Upper lobe of left lung (tissue), 6 donors: ENCODE data around the gene PRKAG2. TPM values are rescaled to one million over a fixed set of nuclear protein-coding genes. Genes with fewer than 3 reads are reported as not detected.
"Not testable (repeated sequence)": the region's sequence is repeated elsewhere in the genome, so short reads cannot be mapped to it uniquely, and the experiment has no call there.

Experiments used
- ATAC-seq, 2 donors: fragments of 200-7000 bp; cut with Tn5 transposase; one replicate each; pipeline ENCODE4 v1.9.1; 2022; ENCODE audit warnings: mild to moderate bottlenecking in 2 of 2, moderate library complexity in 2 of 2; ENCODE audit not compliant: low FRiP score in 2 of 2
- DNase-seq, 2 donors: peaks; one replicate each; pipeline ENCODE4 v3.0.0-alpha.2; 2019 to 2020
- H3K27ac ChIP-seq, 4 donors: fragments of 200-600 bp; sonication (generic); one replicate each; pipeline ENCODE4 v1.5.1; 2016 to 2019
- H3K27me3 ChIP-seq, 4 donors: fragments of 200-600 bp; sonication (generic); one replicate each; pipeline ENCODE4 v1.5.1; 2017 to 2019
- H3K36me3 ChIP-seq, 4 donors: fragments of 200-600 bp; sonication (generic); one replicate each; pipeline ENCODE4 v1.5.1; 2016 to 2019
- H3K4me1 ChIP-seq, 4 donors: fragments of 200-600 bp; sonication (generic); one replicate each; pipeline ENCODE4 v1.5.1; 2018 to 2019
- H3K4me3 ChIP-seq, 4 donors: fragments of 200-600 bp; sonication (generic); one replicate each; pipeline ENCODE4 v1.5.1; 2017 to 2019; ENCODE audit warnings: mild to moderate bottlenecking in 2 of 4, moderate library complexity in 1 of 4
- H3K9me3 ChIP-seq, 4 donors: fragments of 200-600 bp; sonication (generic); one replicate each; pipeline ENCODE4 v1.5.1; 2018 to 2019
- CTCF ChIP-seq, 6 experiments: fragments of 450-650 bp in 4 of 6; fragments of 200-600 bp in 2 of 6; sonication (generic) in 2 of 6; IDR thresholded peaks; one replicate each; pipeline ENCODE4 v1.5.1; 2016 to 2019; ENCODE audit warnings: antibody characterized with exemption in 6 of 6
- EP300 ChIP-seq, 4 donors: sonication (generic); formaldehyde crosslinking; IDR thresholded peaks; one replicate each; pipeline ENCODE4 v1.5.1; 2017; ENCODE audit warnings: antibody characterized with exemption in 4 of 4, control low read depth in 2 of 4
- POLR2A ChIP-seq, 4 donors: fragments of 450-650 bp; IDR thresholded peaks; one replicate each; pipeline ENCODE4 v1.5.1; 2016 to 2017; ENCODE audit warnings: antibody characterized with exemption in 4 of 4, mild to moderate bottlenecking in 2 of 4
- POLR2AphosphoS5 ChIP-seq, 2 donors: sonication (generic); formaldehyde crosslinking; IDR thresholded peaks; one replicate each; pipeline ENCODE4 v1.5.1; 2017; ENCODE audit warnings: antibody characterized with exemption in 2 of 2
- WGBS, 2 donors: methylation state at CpG; one replicate each; pipeline ENCODE4 v1.1.5; 2017 to 2018; 5-methylcytosine and 5-hydroxymethylcytosine counted together
- total RNA-seq, 6 donors: library from RNA; depleted of rRNA in 4 of 6; stranded (reverse); fragments of >200 nt in 4 of 6; gene quantifications; one replicate each; pipeline versions ENCODE4 v1.1.0 to v1.2.1, GENCODE V29; 2016 to 2021
- donor health status: DM: no; HTN: no; CAD: no; lungs with moderate emphysema.
- donor health status: DM: no; HTN: yes; CAD: no; lungs with severe emphysema.

Gene PRKAG2
- total RNA-seq, 6 donors from 2014 or later: 20.6 to 68.1 (median 29.6) TPM

- TF ChIP-seq POLR2AphosphoS5 (IDR thresholded peaks at IDR 0.05): peak; percentile 49 to 61
- TF ChIP-seq CTCF (IDR thresholded peaks at IDR 0.05): no peak
- TF ChIP-seq EP300 (IDR thresholded peaks at IDR 0.05): no peak
- no peak for DNase-seq
- Histone ChIP-seq H3K27ac (peak overlapping the region in 1 of 4 donors; percentile 55), H3K9me3 (no peaks in the 10 kb centered on the region), H3K4me3 (no peak overlapping the region), H3K4me1 (peaks cover 15 to 20% (median 18%) of the 10 kb centered on the region in 4 donors), H3K27me3 (no peaks in the 10 kb centered on the region), H3K36me3 (no peaks in the 10 kb centered on the region)
- no peak for ATAC-seq
- 63 to 70% methylated on average over 5 of the region's 5 CpGs for WGBS, 2 donors
Measured at GRCh38 chr7:151843181-151843580, 33.7 kb downstream of the PRKAG2 start.

GRCh38 chr7:151841395-151842051 lies 35.4 kb downstream of the PRKAG2 start:
- not testable (repeated sequence) for H3K4me3 ChIP-seq, H3K36me3 ChIP-seq, ATAC-seq, DNase-seq, H3K27ac ChIP-seq, H3K9me3 ChIP-seq, H3K27me3 ChIP-seq
- WGBS, 2 donors: 98 to 100% methylated on average over 1 of the region's 1 CpG
- peaks cover 20 to 28% (median 23%) of the 10 kb centered on the region in 4 donors for H3K4me1 ChIP-seq

- 86 to 88% methylated on average over 8 to 18 of the region's 18 CpGs for WGBS, 2 donors
- no peak for ATAC-seq
- Histone ChIP-seq H3K4me1 (peaks cover 20 to 28% (median 23%) of the 10 kb centered on the region in 4 donors), H3K27me3 (no peaks in the 10 kb centered on the region), H3K27ac (no peak overlapping the region), H3K4me3 (no peak overlapping the region), H3K9me3 (no peaks in the 10 kb centered on the region), H3K36me3 (no peaks in the 10 kb centered on the region)
- no peak for DNase-seq
- TF ChIP-seq EP300 (IDR thresholded peaks at IDR 0.05) (no peak), POLR2AphosphoS5 (IDR thresholded peaks at IDR 0.05) (no peak), POLR2A (IDR thresholded peaks at IDR 0.05) (no peak), CTCF (IDR thresholded peaks at IDR 0.05) (no peak)
Measured at GRCh38 chr7:151840088-151840910, 36.6 kb downstream of the PRKAG2 start.

GRCh38 chr7:151839451-151839921 lies 37.4 kb downstream of the PRKAG2 start:
- Histone ChIP-seq H3K4me1 (peaks cover 20 to 25% (median 22%) of the 10 kb centered on the region in 4 donors), H3K27me3 (no peaks in the 10 kb centered on the region), H3K36me3 (no peaks in the 10 kb centered on the region), H3K4me3 (peak overlapping the region in 1 of 4 donors; percentile 3), H3K27ac (peak overlapping the region in 1 of 4 donors; percentile 30), H3K9me3 (no peaks in the 10 kb centered on the region)
- ATAC-seq: no peak
- TF ChIP-seq EP300 (IDR thresholded peaks at IDR 0.05) (no peak), POLR2AphosphoS5 (IDR thresholded peaks at IDR 0.05) (no peak), CTCF (IDR thresholded peaks at IDR 0.05) (no peak), POLR2A (IDR thresholded peaks at IDR 0.05) (no peak)
- no peak for DNase-seq
- 73 to 83% methylated on average over 9 to 13 of the region's 13 CpGs for WGBS, 2 donors

GRCh38 chr7:151838861-151839381 lies 38.0 kb downstream of the PRKAG2 start:
- H3K4me1 ChIP-seq: peaks cover 16 to 24% (median 22%) of the 10 kb centered on the region in 4 donors
- no peaks in the 10 kb centered on the region for H3K9me3 ChIP-seq
- no peaks in the 10 kb centered on the region for H3K27me3 ChIP-seq
- peak overlapping the region in 1 of 4 donors; percentile 30 for H3K27ac ChIP-seq
- peak in 1 of 2 donors; percentile 18 for TF ChIP-seq POLR2AphosphoS5 (IDR thresholded peaks at IDR 0.05)
- TF ChIP-seq POLR2A (IDR thresholded peaks at IDR 0.05): no peak
- ATAC-seq: peak; percentile 28 to 63
- no peaks in the 10 kb centered on the region for H3K36me3 ChIP-seq
- WGBS, 2 donors: 43 to 44% methylated on average over 17 of the region's 17 CpGs
- DNase-seq: peak; percentile 42 to 87
- peak overlapping the region in 1 of 4 donors; percentile 3 for H3K4me3 ChIP-seq
